DMS114 treated with DMSO at 0.1 percent for 48 hours (cell line): ENCODE measurements around the gene ADAMTS6.

Experiments used
- DNase-seq: peaks from one replicate; lab custom pipeline; 2025; ENCODE audit not compliant: unreplicated experiment; lab: John Stamatoyannopoulos, UW

The ADAMTS6 gene

GRCh38 chr5:65475336-65475735, 6.4 kb downstream of the ADAMTS6 start:
- DNase-seq, result no peak

GRCh38 chr5:65474130-65474711, 7.5 kb downstream of the ADAMTS6 start:
- no peak for DNase-seq

DNA sequence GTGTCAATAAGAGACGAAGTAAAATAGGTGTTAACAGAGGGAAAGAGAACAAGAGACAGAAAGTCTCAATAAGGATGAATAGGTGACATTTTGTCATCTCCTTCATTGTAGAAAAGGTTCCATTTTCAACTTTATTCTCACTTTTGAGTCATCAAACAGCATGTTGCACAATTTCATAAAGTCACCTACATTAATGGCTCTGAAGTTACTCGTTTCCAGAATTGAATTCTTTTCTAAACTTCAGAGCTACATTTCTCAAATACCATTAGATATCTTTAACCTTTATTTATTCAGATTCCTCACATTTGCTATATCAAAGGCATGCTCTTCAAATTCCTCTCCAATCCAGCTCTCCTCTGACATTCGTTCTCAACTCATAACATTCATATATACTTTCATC, 13.1 kb downstream of the ADAMTS6 start:
- DNase-seq, result no peak

GRCh38 chr5:65462139-65462705, 19.5 kb downstream of the ADAMTS6 start:
- DNase-seq, result no peak

- DNase-seq, result no peak
These were observed 20.2 kb downstream of the ADAMTS6 start for GRCh38 chr5:65461490-65461889.

- no peak for DNase-seq
These were observed 21.7 kb downstream of the ADAMTS6 start for GRCh38 chr5:65459995-65460394.

- no peak for DNase-seq
These were observed 26.7 kb downstream of the ADAMTS6 start for GRCh38 chr5:65455064-65455463.

GRCh38 chr5:65451436-65451835, 30.3 kb downstream of the ADAMTS6 start:
- no peak for DNase-seq

DNA sequence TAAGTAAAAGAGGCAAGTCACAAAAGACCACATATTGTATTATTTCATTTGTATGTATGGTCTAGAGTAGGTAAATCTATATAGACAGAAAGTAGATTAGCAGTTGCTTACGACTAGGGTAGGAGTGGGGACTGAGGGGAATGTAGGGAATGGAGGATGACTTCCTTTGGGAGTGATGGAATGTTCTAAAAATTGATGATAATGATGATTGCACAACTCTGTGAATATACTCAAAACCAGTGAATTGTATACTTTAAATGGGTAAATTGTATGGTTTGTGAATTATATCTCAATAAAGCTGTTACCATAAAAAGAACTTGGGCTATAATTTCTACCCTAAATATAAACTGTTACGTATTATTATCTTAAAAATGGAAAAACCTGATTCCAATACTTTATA, 35.0 kb downstream of the ADAMTS6 start:
- DNase-seq, result no peak

GRCh38 chr5:65441800-65442199, 39.9 kb downstream of the ADAMTS6 start:
- DNase-seq, result no peak

DNA sequence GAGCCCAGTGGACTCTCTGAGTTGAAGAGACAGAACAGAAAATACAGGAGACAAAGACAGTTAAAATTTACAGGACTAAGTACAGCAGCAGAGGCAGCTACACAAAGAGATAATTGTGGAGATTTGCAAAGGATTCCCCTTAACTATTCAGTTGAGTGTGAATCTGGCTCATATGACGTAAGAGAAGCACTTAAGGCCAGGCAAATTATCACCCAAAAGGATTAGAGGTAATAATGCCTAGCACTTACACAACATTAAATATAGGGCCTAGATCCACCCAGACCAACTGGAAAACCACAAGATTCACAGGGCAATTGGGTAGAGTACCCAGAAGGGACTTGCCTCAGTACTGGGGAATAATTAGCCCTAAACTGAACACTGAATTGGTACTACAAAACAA, 41.3 kb downstream of the ADAMTS6 start:
- DNase-seq, result no peak

DNA sequence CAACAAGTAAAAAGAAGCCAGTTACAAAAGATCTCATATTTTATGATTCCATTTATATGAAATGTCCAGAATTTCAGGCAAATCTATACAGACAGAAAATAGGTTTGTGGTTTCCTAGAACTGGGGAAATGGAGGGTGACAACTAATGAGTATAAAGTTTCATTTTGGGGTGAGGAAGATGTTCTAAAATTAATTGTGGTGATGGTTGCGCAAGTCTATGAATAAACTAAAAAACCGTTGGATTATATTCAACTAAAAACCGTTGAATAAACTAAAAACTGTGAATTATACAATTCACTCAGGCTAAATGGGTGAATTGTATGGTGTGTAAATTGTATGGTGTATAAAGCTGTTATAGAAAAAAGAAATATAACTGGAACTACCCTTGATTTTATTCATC, 47.6 kb downstream of the ADAMTS6 start:
- no peak for DNase-seq

- no peak for DNase-seq
These were observed 55.1 kb downstream of the ADAMTS6 start for GRCh38 chr5:65426656-65427055.

- no peak for DNase-seq
These were observed 58.1 kb downstream of the ADAMTS6 start for GRCh38 chr5:65423623-65424022.

DNA sequence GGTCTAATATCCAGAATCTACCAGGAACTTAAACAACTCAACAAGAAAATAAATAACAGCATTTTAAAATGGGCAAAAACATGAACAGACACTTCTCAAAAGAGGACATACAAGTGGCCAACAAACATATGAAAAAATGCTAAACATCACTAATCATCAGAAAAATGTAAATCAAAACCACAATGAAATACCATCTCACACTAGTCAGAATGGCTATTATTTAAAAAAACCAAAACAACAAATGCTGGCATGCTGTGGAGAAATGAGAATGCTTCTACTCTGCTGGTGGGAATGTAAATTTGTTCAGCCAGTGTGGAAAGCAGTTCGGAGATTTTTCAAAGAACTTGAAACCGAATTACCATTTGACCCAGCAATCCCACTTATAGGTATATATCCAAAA, 63.1 kb downstream of the ADAMTS6 start:
- no peak for DNase-seq

DNA sequence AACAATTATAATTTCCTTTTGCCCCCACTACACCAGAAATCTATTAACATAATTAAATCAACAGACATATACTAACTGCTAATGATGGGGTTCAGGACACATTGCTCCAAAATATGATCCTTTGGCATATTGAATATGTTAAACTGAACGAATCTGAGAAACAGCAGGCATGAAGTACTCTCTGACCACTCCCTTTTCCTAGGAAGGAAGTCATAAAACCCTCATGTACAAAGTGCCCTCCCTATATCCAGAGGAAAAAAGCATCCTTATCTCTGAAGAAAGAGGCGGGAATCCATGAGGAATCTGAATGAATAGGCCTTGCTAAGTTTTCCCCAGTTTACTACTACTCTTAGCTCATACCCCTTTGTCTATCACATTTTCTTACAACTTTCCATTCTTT, 67.9 kb downstream of the ADAMTS6 start:
- DNase-seq, result no peak

DNA sequence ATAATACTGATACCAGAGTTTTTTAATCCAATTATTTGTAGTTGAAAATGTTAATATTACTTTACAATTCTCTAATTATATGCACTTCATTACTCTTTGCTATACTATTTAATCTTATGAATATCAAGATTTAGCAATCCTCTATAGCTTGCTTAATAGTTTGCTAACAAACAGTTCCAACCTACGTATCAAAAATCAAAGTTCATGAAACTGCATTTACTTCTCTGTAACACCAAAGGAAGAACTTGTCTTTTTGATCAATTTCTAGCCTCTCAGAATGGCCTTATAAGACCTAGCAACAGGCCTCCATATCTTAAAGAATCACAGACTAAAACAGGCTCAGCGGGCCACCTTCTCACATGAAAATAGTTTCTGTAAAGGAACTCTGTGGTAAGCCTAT, 68.9 kb downstream of the ADAMTS6 start:
- no peak for DNase-seq

GRCh38 chr5:65411356-65411755, 70.4 kb downstream of the ADAMTS6 start:
- DNase-seq, result no peak

DNA sequence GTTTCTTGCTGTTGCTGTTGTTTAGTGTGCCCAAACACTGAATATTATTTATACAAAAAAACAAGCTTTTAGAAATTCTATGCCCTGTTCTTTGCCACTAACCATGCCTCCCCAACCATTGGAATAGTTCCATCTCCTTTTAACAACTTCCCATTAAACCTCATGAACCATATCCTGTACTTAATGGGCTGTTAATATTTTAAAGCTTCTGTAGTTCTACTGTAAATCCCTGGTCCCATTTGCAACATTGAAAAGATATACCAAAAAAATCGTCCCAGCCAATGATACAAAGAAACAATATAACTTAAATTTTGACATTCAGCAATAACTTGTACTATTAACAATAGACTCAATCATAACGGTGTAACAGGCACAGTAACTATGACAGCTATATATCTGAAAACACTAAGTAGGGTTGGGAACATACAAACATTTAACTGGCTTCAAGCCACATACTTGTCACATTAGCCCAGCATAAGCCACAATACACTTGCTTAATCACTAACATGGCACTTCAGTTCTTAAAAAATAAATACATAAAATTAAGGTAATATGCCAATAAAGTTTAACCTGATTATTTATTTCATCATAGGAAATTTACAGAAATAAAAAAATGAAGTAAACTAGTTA, 86.1 kb downstream of the ADAMTS6 start:
- DNase-seq, result no peak

- no peak for DNase-seq
These were observed 87.6 kb downstream of the ADAMTS6 start for GRCh38 chr5:65394087-65394486.

GRCh38 chr5:65391591-65391990, 90.1 kb downstream of the ADAMTS6 start:
- no peak for DNase-seq

GRCh38 chr5:65390208-65390607, 91.5 kb downstream of the ADAMTS6 start:
- no peak for DNase-seq

GRCh38 chr5:65383859-65384258, 97.9 kb downstream of the ADAMTS6 start:
- no peak for DNase-seq
